NCI-H1105 treated with DMSO at 0.1 percent for 48 hours (cell line): Measurements from ENCODE around the gene SLC4A8.
"Not testable (repeated sequence)": the region's sequence is repeated elsewhere in the genome, so short reads cannot be mapped to it uniquely, and the experiment has no call there.

ENCODE experiments used
- DNase-seq: peaks from one replicate; lab custom pipeline; 2025; lab: John Stamatoyannopoulos, UW

The SLC4A8 gene

GRCh38 chr12:51429700-51430099 is 5.1 kb downstream of the SLC4A8 start:
- no peak for DNase-seq

GRCh38 chr12:51430196-51430895 is 5.7 kb downstream of the SLC4A8 start:
- no peak for DNase-seq

- DNase-seq: no peak
Observed at GRCh38 chr12:51432921-51433320, 8.3 kb downstream of the SLC4A8 start.

GRCh38 chr12:51434305-51434704 is 9.7 kb downstream of the SLC4A8 start:
- DNase-seq: no peak

GRCh38 chr12:51437431-51437830 is 12.8 kb downstream of the SLC4A8 start:
- DNase-seq: no peak

- no peak for DNase-seq
Observed at GRCh38 chr12:51439330-51439729, 14.7 kb downstream of the SLC4A8 start.

GRCh38 chr12:51441583-51441982 is 17.0 kb downstream of the SLC4A8 start:
- DNase-seq: no peak

- DNase-seq: no peak
Observed at GRCh38 chr12:51442324-51442723, 17.7 kb downstream of the SLC4A8 start.

GRCh38 chr12:51443573-51443972 is 18.9 kb downstream of the SLC4A8 start:
- no peak for DNase-seq

GRCh38 chr12:51448618-51449256 is 24.1 kb downstream of the SLC4A8 start:
- DNase-seq: no peak

GRCh38 chr12:51449580-51450246 is 25.1 kb downstream of the SLC4A8 start:
- no peak for DNase-seq

- DNase-seq: no peak
Observed at GRCh38 chr12:51450333-51450732, 25.7 kb downstream of the SLC4A8 start.

- no peak for DNase-seq
Observed at GRCh38 chr12:51450806-51451205, 26.2 kb downstream of the SLC4A8 start.

- DNase-seq: not testable (repeated sequence)
Observed at GRCh38 chr12:51454016-51454415, 29.4 kb downstream of the SLC4A8 start.

GRCh38 chr12:51455050-51455449 is 30.4 kb downstream of the SLC4A8 start:
- not testable (repeated sequence) for DNase-seq

GRCh38 chr12:51458635-51459034 is 34.0 kb downstream of the SLC4A8 start:
- DNase-seq: no peak

- DNase-seq: no peak
Observed at GRCh38 chr12:51460519-51460918, 35.9 kb downstream of the SLC4A8 start.

- no peak for DNase-seq
Observed at GRCh38 chr12:51465491-51465890, 40.9 kb downstream of the SLC4A8 start.

- DNase-seq: no peak
Observed at GRCh38 chr12:51470116-51470515, 45.5 kb downstream of the SLC4A8 start.

- DNase-seq: no peak
Observed at GRCh38 chr12:51471111-51471864, 46.7 kb downstream of the SLC4A8 start.

- no peak for DNase-seq
Observed at GRCh38 chr12:51472984-51473383, 48.4 kb downstream of the SLC4A8 start.

- no peak for DNase-seq
Observed at GRCh38 chr12:51473947-51474346, 49.3 kb downstream of the SLC4A8 start.

- DNase-seq: no peak
Observed at GRCh38 chr12:51475543-51475942, 50.9 kb downstream of the SLC4A8 start.
